Kidney tubule cell (primary cell): ENCODE data around the gene FBXL4.

Experiments
- DNase-seq: peaks from one replicate; pipeline ENCODE4 v3.0.0-alpha.2; 2018; ENCODE audit warnings: low spot score

Gene FBXL4

GRCh38 chr6:98947411-98948292 lies at the start of gene FBXL4:
Gene FBXL4 (minus strand): TSS chr6:98947946. CDS start chr6:98926988, 20,958 bp downstream.
- peak; percentile 90 for DNase-seq

GRCh38 chr6:98995116-98995515 lies 47.4 kb upstream of the FBXL4 start:
- no peak for DNase-seq

- DNase-seq: no peak
Observed at GRCh38 chr6:98992535-98992934, 44.8 kb upstream of the FBXL4 start.

GRCh38 chr6:98986071-98986615 lies 38.4 kb upstream of the FBXL4 start:
- DNase-seq: no peak

- DNase-seq: no peak
Observed at GRCh38 chr6:98985391-98985790, 37.6 kb upstream of the FBXL4 start.

GRCh38 chr6:98984121-98984520 lies 36.4 kb upstream of the FBXL4 start:
- no peak for DNase-seq

- no peak for DNase-seq
Observed at GRCh38 chr6:98981473-98981872, 33.7 kb upstream of the FBXL4 start.

- DNase-seq: peak; percentile 54
Observed at GRCh38 chr6:98980819-98981218, 33.1 kb upstream of the FBXL4 start.

GRCh38 chr6:98977671-98978292 lies 30.0 kb upstream of the FBXL4 start:
- peak; percentile 34 for DNase-seq

GRCh38 chr6:98976674-98977385 lies 29.1 kb upstream of the FBXL4 start:
- DNase-seq: no peak

GRCh38 chr6:98975421-98975820 lies 27.7 kb upstream of the FBXL4 start:
- DNase-seq: no peak

GRCh38 chr6:98974309-98974708 lies 26.6 kb upstream of the FBXL4 start:
- DNase-seq: no peak

- no peak for DNase-seq
Observed at GRCh38 chr6:98973571-98973970, 25.8 kb upstream of the FBXL4 start.

GRCh38 chr6:98971303-98971702 lies 23.6 kb upstream of the FBXL4 start:
- no peak for DNase-seq

GRCh38 chr6:98970469-98970868 lies 22.7 kb upstream of the FBXL4 start:
- no peak for DNase-seq

GRCh38 chr6:98967616-98968015 lies 19.9 kb upstream of the FBXL4 start:
- DNase-seq: peak; percentile 29

GRCh38 chr6:98959631-98960030 lies 11.9 kb upstream of the FBXL4 start:
- peak; percentile 49 for DNase-seq

GRCh38 chr6:98958776-98959175 lies 11.0 kb upstream of the FBXL4 start:
- DNase-seq: peak; percentile 6

GRCh38 chr6:98957450-98957849 lies 9.7 kb upstream of the FBXL4 start:
- DNase-seq: peak; percentile 70

- DNase-seq: no peak
Observed at GRCh38 chr6:98949589-98949988, 1.8 kb upstream of the FBXL4 start.

GRCh38 chr6:98946879-98947410 lies 801 bp downstream of the FBXL4 start:
- peak; percentile 59 for DNase-seq

GRCh38 chr6:98946266-98946878 lies 1.4 kb downstream of the FBXL4 start:
- no peak for DNase-seq
